ENCODE results near the gene DNAAF2. TPM values are rescaled to one million over a fixed set of nuclear protein-coding genes. Genes with fewer than 3 reads are reported as not detected.

The DNAAF2 gene
- total RNA-seq = 1 to 10 TPM; 4.6 to 8.2 TPM
- 1 to 10 TPM; 4.2 to 6.1 TPM for polyA plus RNA-seq

- peak; percentile 68 for DNase-seq (ENCODE audit: low spot score)
- H3K36me3 ChIP-seq (ENCODE audit: control insufficient read depth in 4 of 4, insufficient read depth in 3 of 4, low read depth in 1 of 4, low read length in 3 of 4) = peaks cover 0 to 6% (median 0%) of the 10 kb centered on the region in 4 donors
- peak within 1 kb of the TSS; percentile 55 to 95 (median 85) for H3K4me3 ChIP-seq (ENCODE audit: low read depth in 1 of 3, low read length in 3 of 3)
- WGBS = under 1% methylated on average over 80 of the region's 80 CpGs
- peak within 1 kb of the TSS; percentile 89 to 93 for H3K9ac ChIP-seq (ENCODE audit: low read depth in 1 of 2, low read length in 2 of 2)
- TF ChIP-seq JUND (IDR thresholded peaks at IDR 0.05) (no peak), MAX (IDR thresholded peaks at IDR 0.05) (peak; percentile 44)
- H3K4me1 ChIP-seq (ENCODE audit: control insufficient read depth in 4 of 4, insufficient read depth in 4 of 4, low read length in 3 of 4) = peaks cover 2 to 24% (median 11%) of the 10 kb centered on the region in 4 donors
- no peaks in the 10 kb centered on the region for H3K9me3 ChIP-seq (ENCODE audit: control insufficient read depth in 4 of 4, low read length in 3 of 4)
- H3K27ac ChIP-seq (ENCODE audit: low read depth in 1 of 2, low read length in 2 of 2) = peak within 1 kb of the TSS; percentile 89 to 99
- no peaks in the 10 kb centered on the region for H3K27me3 ChIP-seq (ENCODE audit: control insufficient read depth in 4 of 4, insufficient read depth in 4 of 4, low read length in 3 of 4)
These were observed at the start of gene DNAAF2 for GRCh38 chr14:49634547-49635334. TSS of gene DNAAF2 (minus strand) at chr14:49635244. CDS start at chr14:49635149, 95 bp downstream.

GRCh38 chr14:49679271-49679670, 44.2 kb upstream of the DNAAF2 start:
- DNase-seq (ENCODE audit: low spot score) = no peak
- H3K27ac ChIP-seq (ENCODE audit: low read depth in 1 of 2, low read length in 2 of 2) = no peak overlapping the region
- H3K4me3 ChIP-seq (ENCODE audit: low read depth in 1 of 3, low read length in 3 of 3) = no peak overlapping the region
- H3K27me3 ChIP-seq (ENCODE audit: control insufficient read depth in 4 of 4, insufficient read depth in 4 of 4, low read length in 3 of 4) = no peaks in the 10 kb centered on the region
- H3K9ac ChIP-seq (ENCODE audit: low read depth in 1 of 2, low read length in 2 of 2) = no peak overlapping the region
- WGBS = 80% methylated on average over 2 of the region's 2 CpGs
- peaks cover 0 to 2% (median 0%) of the 10 kb centered on the region in 4 donors for H3K36me3 ChIP-seq (ENCODE audit: control insufficient read depth in 4 of 4, insufficient read depth in 3 of 4, low read depth in 1 of 4, low read length in 3 of 4)
- no peaks in the 10 kb centered on the region for H3K9me3 ChIP-seq (ENCODE audit: control insufficient read depth in 4 of 4, low read length in 3 of 4)
- H3K4me1 ChIP-seq (ENCODE audit: control insufficient read depth in 4 of 4, insufficient read depth in 4 of 4, low read length in 3 of 4) = no peaks in the 10 kb centered on the region
- no peak for TF ChIP-seq TAF1 (conservative IDR thresholded peaks at IDR 0.05)
- no peak for TF ChIP-seq GABPA (IDR thresholded peaks at IDR 0.05 in 1 of 2, conservative IDR thresholded peaks at IDR 0.05 in 1 of 2)
- no peak for TF ChIP-seq EGR1 (IDR thresholded peaks at IDR 0.05; ENCODE audit: low read depth in 2 of 2)
- no peak for TF ChIP-seq JUND (IDR thresholded peaks at IDR 0.05)
- TF ChIP-seq RAD21 (IDR thresholded peaks at IDR 0.05) = no peak
- no peak for TF ChIP-seq SP1 (IDR thresholded peaks at IDR 0.05)
- no peak for TF ChIP-seq HNF4G (IDR thresholded peaks at IDR 0.05)
- TF ChIP-seq FOXA2 (IDR thresholded peaks at IDR 0.05) = no peak
- no peak for TF ChIP-seq FOXA1 (IDR thresholded peaks at IDR 0.05)
- TF ChIP-seq ZBTB33 (IDR thresholded peaks at IDR 0.05) = no peak
- TF ChIP-seq REST (IDR thresholded peaks at IDR 0.05) = no peak

Data from liver (tissue), 9 donors.